OCI-LY3 (cell line): Measurements from ENCODE around the gene CDC25B.

Source experiments
- CTCF ChIP-seq: fragments of 200-600, 300-600 bp; sonication (generic); IDR thresholded peaks from 2 replicates; pipeline ENCODE4 v1.5.1; 2014; ENCODE audit warnings: antibody characterized with exemption, low read length, low read depth
- EZH2phosphoT487 ChIP-seq: fragments of 200-600 bp; shearing (Covaris generic); IDR thresholded peaks from 2 replicates; pipeline ENCODE4 v1.6.1; 2018; ENCODE audit warnings: antibody characterized with exemption, mixed run types, low read depth

GRCh38 chr20:3781153-3781910 is 14.8 kb upstream of the CDC25B start, which contains the start of gene SPEF1:
- TF ChIP-seq CTCF (peak; percentile 29), EZH2phosphoT487 (no peak)
